GM21447 (cell line): Measurements from ENCODE around the gene MAJIN.

Source experiments
- ATAC-seq: cut with Tn5 transposase; IDR thresholded peaks from one replicate; pipeline ENCODE4 v1.9.1; 2021; ENCODE audit not compliant: unreplicated experiment

Gene MAJIN

DNA sequence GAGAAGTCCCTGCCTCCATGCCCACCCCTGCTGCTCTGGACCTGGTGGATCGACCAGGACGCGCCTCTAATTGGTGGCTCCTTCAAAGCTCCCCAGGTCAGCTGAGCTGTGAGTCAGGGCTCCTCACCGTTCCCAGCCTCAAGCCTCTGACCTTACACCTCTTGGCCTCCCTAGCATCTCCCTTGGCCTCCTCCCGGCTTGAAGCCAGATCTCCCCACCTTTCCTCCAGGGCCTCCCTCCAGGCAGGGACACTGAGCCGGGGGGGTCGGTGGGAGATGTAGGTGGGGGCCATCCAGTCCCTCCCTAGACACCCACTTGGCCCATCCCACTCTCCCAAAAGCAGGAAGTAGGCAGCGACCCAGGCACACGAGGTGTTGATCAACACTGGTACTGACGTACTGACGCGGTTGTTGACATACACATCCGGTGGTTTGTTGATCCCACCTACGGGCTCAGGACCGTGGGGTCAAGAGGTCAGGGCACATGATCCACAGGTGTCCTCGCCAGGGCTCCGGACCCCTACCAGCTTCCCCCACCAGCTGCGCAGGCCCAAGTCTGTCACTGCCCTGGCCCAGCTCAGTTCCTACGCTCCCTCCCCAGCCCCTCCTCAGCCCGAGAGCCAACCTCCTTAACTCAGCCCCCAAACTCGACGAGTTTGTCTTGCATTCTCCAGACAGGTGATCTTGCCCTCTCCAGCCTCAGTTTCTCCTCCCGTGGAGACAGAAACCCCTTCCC, 55.7 kb downstream of the MAJIN start:
- no peak for ATAC-seq

DNA sequence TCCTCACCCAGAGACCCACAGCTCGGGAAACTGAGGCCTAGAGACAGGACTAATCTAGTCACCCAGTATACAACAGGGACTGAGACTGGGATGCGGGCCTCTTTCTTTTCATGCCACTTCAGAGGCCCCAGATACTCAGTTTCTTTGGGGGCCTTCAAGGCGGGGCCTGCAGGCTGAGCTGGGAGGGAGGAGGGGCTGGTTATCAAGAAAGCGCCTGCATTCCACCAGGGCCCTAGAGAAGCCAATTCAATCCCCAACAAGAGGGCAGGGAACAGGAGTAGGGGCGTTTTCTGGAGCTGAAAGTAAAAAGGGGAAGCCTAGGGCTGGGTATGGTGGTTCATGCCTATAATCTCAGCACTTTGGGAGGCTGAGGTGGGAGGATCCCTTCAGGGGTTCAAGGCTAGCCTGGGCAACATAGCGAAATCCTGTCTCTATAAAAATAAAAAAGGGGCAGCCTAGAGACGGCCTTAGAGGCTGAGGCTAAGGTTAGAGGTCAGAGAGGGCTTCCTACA, 56.5 kb downstream of the MAJIN start:
- ATAC-seq, result no peak

DNA sequence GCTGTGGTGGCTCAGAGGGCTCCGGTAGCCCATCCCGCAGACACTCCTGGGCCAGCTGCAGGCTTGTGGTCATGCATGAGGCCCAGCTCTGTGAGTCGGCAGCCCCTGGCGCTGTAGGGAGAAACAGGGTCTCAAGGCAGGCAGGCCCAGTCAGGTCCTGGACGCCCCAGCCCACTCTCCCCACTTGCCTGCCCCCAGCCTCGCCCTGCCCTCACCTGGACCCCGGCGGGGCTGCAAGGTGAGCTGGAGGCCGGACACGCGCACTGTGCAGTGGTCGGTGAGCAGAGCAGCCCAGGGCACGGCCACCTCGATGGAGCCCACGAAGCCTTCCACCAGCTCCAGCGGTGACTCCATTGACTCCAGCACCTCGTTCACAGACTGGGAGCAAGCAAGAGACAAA, 57.8 kb downstream of the MAJIN start:
- ATAC-seq, result no peak

DNA sequence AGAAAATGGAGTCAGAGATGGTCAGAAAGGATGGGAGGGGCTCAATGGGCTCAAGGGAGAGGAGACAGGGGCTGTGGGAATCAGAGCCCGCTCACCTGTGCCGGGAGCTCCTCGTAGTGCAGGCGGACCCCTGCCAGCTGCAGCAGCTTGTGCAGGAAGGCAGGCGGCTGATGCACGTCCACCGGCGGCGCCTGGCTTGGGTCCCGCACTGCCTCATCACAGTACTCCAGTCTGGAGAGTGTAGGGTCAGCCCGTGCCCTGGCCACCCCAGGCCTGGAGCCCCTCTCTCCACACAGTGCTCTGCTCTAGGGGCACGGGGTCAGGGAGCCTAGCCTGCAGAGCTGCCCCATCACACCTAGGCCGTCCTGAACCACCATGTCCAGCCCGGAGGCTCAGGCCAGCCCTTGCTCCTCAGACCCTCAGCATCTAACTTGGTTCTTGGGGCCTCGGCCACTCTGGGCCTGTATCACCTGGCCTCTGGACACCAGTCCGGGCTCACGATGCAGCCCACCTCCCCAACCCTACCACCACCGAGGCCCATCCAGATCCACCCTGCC, 58.7 kb downstream of the MAJIN start:
- ATAC-seq, result no peak

DNA sequence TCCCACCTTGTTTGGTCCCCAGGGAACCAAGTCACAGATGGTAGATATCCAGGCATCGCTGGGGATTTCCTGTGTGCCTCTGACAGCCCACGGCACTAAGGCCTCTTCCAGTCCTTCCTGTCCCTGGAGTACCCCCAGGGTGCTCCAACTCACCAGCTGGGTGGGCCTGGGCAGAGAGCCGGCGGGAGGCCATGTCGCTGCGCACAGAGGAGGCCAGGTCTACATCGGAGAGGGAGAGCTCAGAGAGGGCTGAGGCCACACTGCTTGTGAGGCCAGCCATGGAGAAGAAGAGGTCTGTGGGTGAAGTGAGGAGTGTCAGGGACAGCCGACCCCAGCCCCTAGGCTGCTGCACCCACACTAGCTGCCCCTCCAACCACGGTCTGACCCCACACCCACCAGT, 60.2 kb downstream of the MAJIN start:
- ATAC-seq, result no peak

DNA sequence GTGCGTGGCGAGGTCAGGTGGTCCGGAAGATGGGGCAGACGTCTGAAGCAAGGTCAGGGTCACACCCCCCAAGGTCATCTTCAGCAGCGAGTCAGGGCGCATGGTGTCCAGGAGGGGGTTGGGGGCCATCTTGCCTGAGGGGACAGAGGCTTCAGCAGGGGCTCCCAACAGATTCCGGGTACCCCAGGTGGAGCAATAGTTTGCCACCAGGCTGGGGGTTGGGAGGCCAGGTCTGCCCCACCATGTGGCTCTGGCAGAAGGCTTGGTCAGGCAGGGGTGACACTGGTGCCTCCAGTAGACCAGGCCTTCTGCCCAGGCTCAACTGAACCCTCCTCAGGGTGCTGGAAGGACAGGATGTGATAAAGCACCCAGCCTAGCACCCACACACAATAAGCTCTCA, 60.8 kb downstream of the MAJIN start:
- ATAC-seq, result no peak

DNA sequence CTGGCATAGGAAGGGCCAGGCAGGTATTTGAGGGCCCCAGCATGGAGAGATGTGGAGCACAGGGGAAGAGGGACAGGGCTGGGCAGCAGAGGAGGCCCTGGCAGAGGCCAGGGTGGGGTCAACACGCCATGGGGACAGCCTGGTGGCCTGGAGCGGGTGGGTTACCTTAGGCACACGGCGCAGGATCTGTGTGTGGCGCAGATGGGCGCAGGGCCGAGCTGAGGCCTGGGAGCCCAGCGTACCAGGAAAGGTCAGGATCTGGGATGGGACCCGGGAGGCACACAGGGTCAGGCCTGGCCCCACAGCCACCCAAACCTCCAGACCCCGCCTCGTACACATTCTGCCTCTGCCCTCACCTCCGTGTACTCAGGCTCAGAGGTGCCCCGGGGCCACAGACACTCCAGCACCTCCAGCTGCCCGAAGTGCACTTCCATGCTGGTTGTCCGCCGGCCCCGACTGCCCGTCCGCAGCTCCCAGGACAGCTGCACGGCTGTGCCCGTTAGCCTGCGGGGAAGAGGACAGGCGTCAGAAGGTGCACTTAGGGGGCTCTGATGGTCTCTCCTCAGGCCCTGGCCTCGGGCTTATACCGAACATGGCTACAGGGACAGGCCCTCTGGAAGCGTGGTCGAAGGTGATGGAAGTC, 61.3 kb downstream of the MAJIN start:
- ATAC-seq, result no peak

DNA sequence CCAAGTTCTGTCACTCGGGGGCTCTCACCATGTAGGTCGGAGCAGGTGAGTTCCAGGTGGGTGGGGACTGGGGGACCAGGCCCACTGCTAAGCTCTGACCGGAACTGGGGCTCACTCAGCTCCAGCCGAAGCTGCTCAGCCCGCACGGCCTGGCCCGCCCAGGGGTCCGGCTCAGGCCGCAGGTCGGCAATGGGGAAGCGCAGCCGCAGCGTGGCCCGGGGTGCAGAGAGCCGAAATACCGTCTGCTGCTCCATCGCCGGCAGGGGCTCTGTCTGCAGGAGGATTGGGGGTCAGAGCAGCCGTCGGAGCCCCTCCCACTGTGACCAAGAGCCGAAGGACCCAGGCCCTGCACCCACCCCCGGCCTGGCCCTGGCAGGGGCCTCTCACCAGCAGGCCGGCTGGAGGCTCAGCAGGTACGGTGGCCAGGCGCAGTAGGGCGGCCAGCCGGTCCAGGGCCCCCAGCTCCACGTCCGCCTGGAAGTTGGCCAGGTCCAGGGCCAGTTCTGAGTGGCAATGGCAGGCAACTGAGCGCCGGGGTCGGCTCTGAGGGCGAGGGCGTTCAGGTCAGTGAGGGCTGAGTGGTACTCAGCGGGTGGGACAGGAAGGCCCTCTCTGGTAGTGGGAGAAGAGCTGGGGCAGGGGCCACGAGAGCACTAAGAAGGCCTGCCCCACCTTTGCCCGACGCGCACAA, 62.1 kb downstream of the MAJIN start:
- no peak for ATAC-seq

DNA sequence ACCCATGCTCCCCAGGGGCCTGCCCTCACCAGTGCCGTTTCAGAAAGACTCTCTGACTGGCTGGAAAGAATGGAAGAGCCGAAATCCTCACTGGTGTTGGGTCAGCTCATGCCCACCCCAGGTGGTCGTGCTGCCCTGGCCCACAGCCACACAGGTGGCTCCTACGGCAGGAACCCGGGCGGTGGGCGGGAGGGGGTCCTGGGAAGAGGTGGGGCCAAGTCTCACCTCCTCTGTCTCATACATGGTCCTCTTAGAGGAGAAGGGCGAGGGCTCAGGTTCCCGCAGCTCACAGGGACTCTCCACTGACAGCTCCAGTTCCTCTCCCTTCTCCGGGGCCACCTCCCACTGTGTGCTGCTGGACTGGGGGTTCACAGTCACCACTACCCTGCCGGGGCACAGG, 63.1 kb downstream of the MAJIN start:
- no peak for ATAC-seq

DNA sequence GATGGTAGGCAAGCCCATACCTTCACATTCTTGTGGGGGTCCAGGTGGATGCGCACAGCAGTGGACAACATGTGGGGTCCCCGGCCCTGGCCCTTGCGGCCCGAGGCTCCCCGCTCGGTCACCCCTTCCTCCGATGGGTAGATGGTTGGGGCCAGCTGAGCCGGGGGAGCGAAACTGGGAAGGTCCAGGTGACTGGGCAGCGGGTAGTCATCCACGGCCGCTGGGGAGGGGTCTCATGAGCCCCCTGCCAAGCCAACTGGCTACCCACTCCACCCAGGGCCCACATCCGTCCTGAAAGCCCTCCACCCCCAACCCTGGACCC, 65.6 kb downstream of the MAJIN start:
- no peak for ATAC-seq

DNA sequence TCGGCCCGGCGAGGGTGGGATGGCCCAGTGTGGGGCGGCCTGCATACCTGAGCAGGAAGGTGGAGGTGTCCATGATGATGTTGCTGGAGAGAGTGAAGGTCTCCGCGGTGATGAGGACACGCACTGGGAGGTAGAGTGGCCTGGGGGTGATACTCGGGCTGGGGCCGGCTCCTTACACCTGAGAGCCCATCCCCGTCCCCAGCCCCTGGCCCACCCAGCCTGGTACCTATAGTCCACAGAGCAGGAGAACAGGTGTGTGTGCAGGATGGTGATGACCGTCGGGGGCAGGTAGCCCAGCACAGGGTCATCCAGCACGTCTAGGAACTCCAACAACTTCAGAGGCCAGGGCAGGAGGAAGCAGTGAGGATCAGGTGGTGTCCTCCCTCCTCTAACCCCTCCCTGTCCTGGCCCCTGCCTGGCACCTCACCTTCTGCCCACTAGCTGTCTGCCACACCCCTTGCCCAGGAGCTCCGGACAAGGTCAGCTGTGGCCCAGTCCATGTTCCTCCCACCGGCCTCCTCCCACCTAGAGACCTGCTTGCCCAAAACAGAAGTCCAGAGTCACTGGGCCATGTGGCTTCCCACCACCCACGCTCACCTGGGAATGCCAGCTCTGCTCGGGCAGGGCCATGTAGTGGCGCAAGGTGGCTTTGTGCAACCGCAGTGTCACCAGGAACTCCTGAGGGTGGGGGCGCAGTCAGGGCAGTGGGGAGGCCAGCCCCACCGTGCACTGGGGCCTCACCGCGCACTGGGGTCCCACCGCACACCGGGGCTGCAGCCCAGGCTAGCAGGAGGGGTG, 66.2 kb downstream of the MAJIN start:
- no peak for ATAC-seq

DNA sequence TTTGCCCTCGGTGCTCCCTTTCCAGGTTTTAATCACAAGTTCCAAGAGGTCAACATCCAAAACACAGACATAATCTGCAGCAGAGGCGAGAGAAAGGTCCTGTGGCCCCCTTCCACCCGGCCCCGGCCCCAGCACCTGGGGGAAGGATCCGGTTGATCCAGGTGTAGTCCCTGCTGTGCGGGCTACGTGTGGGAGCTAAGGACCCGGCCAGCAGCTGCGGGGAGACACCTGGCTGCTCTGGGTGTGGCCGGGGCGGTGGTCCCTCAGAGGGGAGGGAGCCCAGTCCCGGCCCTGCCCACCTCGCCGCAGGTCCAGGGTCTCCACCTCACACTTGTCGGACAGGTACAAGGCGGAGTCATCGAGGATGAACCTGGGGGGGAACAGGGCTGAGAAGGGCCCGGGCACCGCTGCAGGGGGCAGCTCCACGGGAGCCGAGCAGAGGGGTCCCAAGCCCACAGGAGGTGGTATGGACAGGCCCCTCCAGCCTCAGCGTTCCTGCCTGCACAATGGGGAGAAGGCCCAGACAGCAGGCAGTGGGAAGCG, 68.5 kb downstream of the MAJIN start:
- no peak for ATAC-seq

DNA sequence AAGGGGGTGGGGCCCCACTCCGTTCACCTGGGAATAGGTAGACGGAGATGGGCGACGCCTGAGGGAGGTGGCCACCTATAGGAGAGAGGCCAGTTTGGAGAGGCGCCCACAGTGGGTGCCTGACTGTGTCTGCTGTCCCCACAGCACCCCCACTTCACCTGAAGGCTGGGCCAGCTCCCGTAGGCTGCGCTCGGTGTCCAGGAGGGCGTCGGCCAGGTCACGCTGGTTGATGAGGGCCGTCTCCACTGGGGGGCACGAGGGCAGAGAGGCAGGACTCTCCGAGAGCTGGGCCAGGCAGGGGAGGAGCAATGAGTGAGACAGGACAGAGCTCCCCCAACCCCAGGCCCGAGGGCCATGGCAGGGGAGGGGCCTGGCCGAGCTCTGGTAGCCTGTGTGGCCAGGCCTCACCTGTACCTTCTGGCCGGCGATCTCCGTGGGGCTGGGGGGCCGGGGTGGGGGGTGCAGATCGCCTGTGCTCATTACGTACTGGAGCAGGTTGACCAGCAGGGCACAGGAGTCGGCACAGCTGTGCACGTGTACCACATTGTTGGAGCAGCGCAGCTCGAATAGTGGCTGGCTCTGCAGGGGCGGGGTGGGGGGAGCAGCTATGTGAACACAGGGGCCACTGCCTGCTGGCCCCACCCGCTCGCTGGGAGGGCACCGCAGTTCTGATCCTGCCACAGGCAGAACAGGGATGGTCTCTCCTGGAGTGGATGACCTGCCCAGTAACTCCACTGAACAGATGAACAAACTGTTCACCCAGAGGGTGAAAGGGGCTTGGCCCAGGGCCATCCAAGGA, 69.6 kb downstream of the MAJIN start:
- ATAC-seq, result no peak

DNA sequence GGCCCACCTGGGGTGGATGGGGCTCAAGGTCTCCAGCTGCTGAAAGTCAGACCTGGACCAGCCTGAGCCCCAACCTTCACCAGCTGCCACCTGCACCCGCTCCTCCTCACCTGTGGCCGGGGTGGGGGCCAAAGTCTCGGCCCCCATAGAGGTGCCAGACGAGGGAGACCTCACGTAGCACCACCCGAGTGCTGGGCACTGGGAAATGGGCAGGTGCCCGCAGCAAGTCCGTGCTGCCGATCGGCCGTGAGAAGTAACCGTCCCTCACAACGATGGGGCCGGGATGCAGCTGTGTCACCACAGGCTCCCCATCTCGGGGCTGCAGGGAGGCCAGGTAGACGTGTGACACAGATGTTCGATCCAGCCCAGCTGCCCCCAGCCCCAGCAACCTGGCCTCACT, 71.1 kb downstream of the MAJIN start:
- no peak for ATAC-seq

DNA sequence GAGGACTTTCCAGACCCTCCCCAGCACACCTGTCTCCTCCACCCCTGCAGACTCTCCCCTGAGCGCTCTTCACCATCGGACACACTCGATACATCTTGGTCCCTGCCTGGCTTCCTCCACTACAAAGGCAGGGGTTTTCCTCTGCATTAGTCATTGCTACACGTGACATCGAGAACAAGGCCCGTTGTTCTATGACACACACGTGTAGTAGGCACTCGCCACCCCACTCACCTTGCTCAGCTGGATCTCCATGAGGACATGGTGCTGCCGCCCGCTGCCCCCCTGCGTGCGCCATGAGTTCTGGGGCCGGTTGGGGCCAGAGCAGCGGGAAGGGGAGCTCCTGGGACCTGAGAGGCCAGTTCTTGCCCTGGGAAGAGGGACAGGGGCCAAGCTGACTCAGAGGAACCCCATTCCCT, 71.6 kb downstream of the MAJIN start:
- ATAC-seq, result no peak

DNA sequence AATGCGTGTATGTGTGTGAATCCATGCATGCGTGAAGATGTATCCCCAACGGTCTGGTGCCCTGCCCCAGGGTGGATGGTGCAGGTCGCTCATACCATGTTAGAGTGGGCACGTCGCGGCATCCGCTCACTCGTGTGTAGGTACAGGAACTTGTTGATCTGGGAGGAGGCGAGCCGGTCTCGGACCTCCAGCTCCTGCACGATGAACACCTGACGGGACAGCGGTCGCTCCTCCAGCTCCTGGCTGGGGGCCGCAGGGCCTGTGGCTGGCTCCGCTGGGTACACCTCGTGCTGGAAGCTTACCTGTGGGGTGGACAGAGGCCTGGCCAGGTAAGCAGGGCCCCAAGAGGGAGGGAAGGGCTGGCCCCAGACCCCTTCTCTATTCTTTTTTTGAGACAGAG, 73.4 kb downstream of the MAJIN start:
- no peak for ATAC-seq

DNA sequence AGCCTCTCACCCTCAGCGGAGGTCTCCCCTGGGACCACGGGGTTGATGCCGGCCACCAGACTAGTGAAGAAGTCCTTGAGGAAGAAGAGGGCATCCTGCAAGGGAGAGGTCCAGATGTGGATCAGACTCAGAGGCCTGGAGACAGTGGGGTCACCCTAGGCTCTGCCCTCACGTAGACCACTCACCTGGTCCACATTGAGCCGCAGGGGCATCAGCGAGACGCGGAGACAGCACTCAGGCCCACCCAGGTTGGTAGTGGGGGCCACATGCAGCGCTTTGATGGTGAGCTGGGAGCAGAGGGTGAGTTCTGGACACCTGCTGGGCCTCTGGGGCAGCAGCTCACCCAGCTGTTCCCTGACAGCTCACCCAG, 73.8 kb downstream of the MAJIN start:
- ATAC-seq, result no peak

DNA sequence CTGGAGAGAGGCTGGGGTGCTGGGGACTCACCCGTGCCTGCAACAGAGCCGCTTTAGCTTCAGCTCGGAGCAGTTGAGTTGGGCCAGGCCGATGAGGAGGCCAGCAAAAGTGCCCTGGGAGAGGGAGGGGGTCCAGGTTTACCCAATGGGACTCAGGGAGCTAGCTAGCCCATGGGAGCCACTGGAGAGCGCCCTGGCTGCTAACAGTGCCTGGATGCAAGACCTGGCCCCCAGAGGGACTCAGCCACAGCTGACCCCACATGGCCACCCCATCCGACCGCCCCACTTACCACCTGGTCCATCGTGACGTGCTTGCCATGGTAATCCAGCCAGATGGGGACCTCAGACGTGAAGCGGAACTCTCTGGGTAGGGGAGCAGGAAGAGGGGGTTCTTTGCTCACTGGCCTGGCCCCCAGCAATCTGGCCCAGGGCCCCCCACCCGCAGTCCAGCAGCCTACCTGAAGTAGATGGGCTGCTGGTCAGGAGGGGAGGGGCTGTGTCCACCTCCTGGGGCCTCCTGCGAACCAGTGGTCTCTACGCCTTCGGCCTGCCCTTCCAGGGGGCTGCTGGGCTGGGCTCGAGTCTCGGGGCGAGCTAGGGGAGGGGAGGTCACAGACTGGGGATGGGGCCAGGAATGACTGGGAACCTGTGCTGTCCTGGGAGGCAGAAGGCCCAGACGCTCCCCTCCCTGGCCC, 74.4 kb downstream of the MAJIN start:
- no peak for ATAC-seq

DNA sequence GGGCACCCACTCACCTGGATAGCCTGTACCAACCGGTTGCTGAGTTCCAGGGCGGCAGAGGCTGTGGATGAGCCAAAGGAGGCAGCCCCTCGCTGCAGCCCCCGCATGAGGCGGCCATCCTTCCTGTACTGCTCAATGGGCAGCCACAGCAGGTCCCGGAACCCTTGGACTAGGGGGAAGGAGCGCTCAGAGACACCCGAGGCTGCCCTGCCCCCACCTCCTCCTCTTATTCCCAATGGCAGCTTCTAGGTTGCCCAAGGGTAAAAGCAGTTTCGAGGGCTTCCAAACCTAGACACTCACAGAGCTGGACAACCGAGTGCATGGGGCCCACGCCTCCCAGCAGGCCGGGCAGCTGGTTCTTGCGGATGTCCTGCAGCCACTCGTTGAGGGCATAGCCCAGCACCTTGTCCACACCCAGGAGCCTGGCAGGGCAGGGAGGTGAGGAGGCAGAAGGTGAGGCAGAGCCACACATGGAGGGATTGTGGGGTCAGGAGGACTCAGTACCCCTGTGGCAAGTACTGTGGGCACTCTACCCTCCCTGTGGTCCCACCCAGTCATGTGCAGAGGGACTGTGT, 75.4 kb downstream of the MAJIN start:
- ATAC-seq, result no peak
